Naive thymus-derived CD4-positive, alpha-beta T cell (primary cell): ENCODE data around the gene TBC1D9. TPM values are rescaled to one million over a fixed set of nuclear protein-coding genes. Genes with fewer than 3 reads are reported as not detected.

Experiments
- ATAC-seq: fragments of 150-1000 bp; cut with Tn5 transposase; 2 replicates; pipeline ENCODE4 v1.10.0; 2021; ENCODE audit warnings: mild to moderate bottlenecking, moderate library complexity
- CTCF ChIA-PET: fragments of 350-600 bp; sonication (Branson Sonifier 250); formaldehyde crosslinking; loops from one replicate; lab custom pipeline; 2021; ENCODE audit warnings: antibody characterized with exemption; lab: Charles Lee
- POLR2A ChIA-PET: fragments of 350-600 bp; sonication (Branson Sonifier 250); formaldehyde crosslinking; loops from one replicate; lab custom pipeline; 2021; ENCODE audit warnings: antibody characterized with exemption, inconsistent platforms; lab: Charles Lee
- DNase-seq, 9 donors: peaks; one replicate each; pipeline versions ENCODE4 v3.0.0 to v3.0.0-alpha.2; 2020 to 2022; ENCODE audit warnings: mixed read lengths in 1 of 9
- H3K27ac ChIP-seq: one replicate; pipeline ENCODE4 v1.7.0; 2013; ENCODE audit warnings: mild to moderate bottlenecking, low read depth, low read length, moderate library complexity
- H3K27me3 ChIP-seq, 2 donors: one replicate each; pipeline ENCODE4 v1.7.0; 2013; ENCODE audit warnings: low read length in 2 of 2, mild to moderate bottlenecking in 2 of 2, moderate library complexity in 2 of 2; ENCODE audit not compliant: control insufficient read depth in 2 of 2, insufficient read depth in 2 of 2
- H3K36me3 ChIP-seq, 3 experiments: 1 replicate in 2 of 3; 2 replicates in 1 of 3; pipeline ENCODE4 v1.7.0; 2013; ENCODE audit warnings: low read length in 3 of 3, mild to moderate bottlenecking in 3 of 3, moderate library complexity in 1 of 3; ENCODE audit not compliant: insufficient read depth in 3 of 3, control insufficient read depth in 2 of 3
- H3K4me1 ChIP-seq, 2 donors: one replicate each; pipeline ENCODE4 v1.7.0; 2013; ENCODE audit warnings: low read length in 2 of 2, mild to moderate bottlenecking in 2 of 2, moderate library complexity in 1 of 2; ENCODE audit not compliant: control insufficient read depth in 2 of 2, insufficient read depth in 2 of 2
- H3K4me3 ChIP-seq: 2 replicates; pipeline ENCODE4 v1.7.0; 2013; ENCODE audit warnings: mild to moderate bottlenecking, low read length
- H3K9me3 ChIP-seq, 3 experiments: 1 replicate in 2 of 3; 2 replicates in 1 of 3; pipeline ENCODE4 v1.7.0; 2013; ENCODE audit warnings: low read length in 3 of 3; ENCODE audit not compliant: control insufficient read depth in 2 of 3
- H3K27ac Mint-ChIP-seq, 9 donors: one replicate each; pipeline ENCODE4 v1.8.0; 2020 to 2022; ENCODE audit warnings: mixed read lengths in 9 of 9, mild to moderate bottlenecking in 8 of 9, moderate library complexity in 5 of 9, inconsistent platforms in 2 of 9
- H3K27me3 Mint-ChIP-seq, 5 donors: one replicate each; pipeline ENCODE4 v1.8.0; 2021 to 2022; ENCODE audit warnings: mixed read lengths in 5 of 5, mild to moderate bottlenecking in 1 of 5
- H3K36me3 Mint-ChIP-seq, 5 donors: one replicate each; pipeline ENCODE4 v1.8.0; 2020 to 2022; ENCODE audit warnings: mixed read lengths in 5 of 5, mild to moderate bottlenecking in 3 of 5, inconsistent platforms in 1 of 5
- H3K4me1 Mint-ChIP-seq, 7 donors: one replicate each; pipeline ENCODE4 v1.8.0; 2020 to 2022; ENCODE audit warnings: mixed read lengths in 7 of 7, mild to moderate bottlenecking in 3 of 7, inconsistent platforms in 1 of 7
- H3K4me3 Mint-ChIP-seq, 10 donors: one replicate each; pipeline ENCODE4 v1.8.0; 2020 to 2022; ENCODE audit warnings: mild to moderate bottlenecking in 10 of 10, mixed read lengths in 10 of 10, moderate library complexity in 6 of 10, inconsistent platforms in 2 of 10
- H3K9me3 Mint-ChIP-seq, 11 donors: one replicate each; pipeline ENCODE4 v1.8.0; 2020 to 2022; ENCODE audit warnings: mixed read lengths in 11 of 11, mild to moderate bottlenecking in 4 of 11, inconsistent platforms in 1 of 11, moderate library complexity in 1 of 11
- intact Hi-C, 2 donors: fragments of 100-400 bp; cut with micrococcal nuclease; formaldehyde crosslinking; loops; one replicate each; pipeline ENCODE4 v1.15.1; 2023
- polyA plus RNA-seq, 2 donors: library from polyadenylated mRNA; unstranded; fragments of 300-500 nt; fragmentation: Illumina TruSeq; gene quantifications; one replicate each; pipeline ENCODE4 v1.2.3, GENCODE V29; 2021
- total RNA-seq, 6 experiments: library from RNA in 5 of 6; stranded (reverse) in 5 of 6; gene quantifications; 1 replicate in 5 of 6; 2 replicates in 1 of 6; pipeline ENCODE4 v1.2.3 and lab custom pipeline; 2021 to 2026

Gene TBC1D9
- total and polyA plus RNA-seq, 7 experiments from 2014 or later = 0.13 to 13.9 (median 0.49) TPM; not detected in 2

DNA sequence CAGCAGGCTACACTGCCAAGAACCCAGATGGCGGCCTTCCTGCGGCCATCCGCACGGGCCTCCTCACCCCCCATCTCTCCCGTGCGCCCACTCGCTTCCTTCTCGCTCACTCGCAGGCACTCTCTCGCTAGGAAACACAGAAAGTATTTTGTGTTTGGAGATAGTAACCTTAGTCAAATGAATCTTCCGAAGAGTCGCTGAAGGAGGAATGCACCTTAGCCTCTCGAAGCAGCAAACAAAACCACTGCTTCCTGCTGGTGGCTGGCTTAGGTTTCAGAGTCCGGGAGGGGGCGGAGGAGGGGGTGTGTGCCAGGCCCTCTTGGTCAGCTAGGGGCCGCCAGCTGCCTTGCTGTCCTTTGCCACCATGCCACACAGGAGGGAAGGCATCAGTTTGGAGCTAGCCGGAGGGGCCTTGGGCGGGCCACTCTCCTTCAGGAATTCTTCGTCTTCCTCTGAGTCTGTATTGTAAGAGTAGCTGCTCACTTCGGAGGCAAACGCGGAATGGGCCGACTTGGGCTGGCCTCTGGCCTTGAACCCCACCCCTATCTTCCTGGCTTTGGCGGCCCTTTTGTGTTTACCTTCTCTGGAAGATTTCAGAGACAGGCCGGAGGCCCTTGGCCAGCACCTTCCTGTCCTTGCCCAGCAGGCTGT is 114.3 kb downstream of the TBC1D9 start:
- no peaks in the 10 kb centered on the region for H3K36me3 Mint-ChIP-seq
- ATAC-seq (no peak), DNase-seq (no peak)
- no peak overlapping the region for H3K27ac Mint-ChIP-seq
- CTCF ChIA-PET = no interaction called here
- Histone ChIP-seq H3K27me3 (no peaks in the 10 kb centered on the region), H3K36me3 (no peaks in the 10 kb centered on the region), H3K4me1 (no peaks in the 10 kb centered on the region), H3K27ac (no peak overlapping the region), H3K4me3 (no peak overlapping the region), H3K9me3 (no peaks in the 10 kb centered on the region)
- intact Hi-C loops = no loop called here
- H3K9me3 Mint-ChIP-seq = no peaks in the 10 kb centered on the region
- peaks cover 3 to 21% (median 12%) of the 10 kb centered on the region in 5 donors for H3K27me3 Mint-ChIP-seq
- no peak overlapping the region for H3K4me3 Mint-ChIP-seq
- POLR2A ChIA-PET = no interaction called here
- H3K4me1 Mint-ChIP-seq = peaks cover 0 to 2% (median 0%) of the 10 kb centered on the region in 7 donors

DNA sequence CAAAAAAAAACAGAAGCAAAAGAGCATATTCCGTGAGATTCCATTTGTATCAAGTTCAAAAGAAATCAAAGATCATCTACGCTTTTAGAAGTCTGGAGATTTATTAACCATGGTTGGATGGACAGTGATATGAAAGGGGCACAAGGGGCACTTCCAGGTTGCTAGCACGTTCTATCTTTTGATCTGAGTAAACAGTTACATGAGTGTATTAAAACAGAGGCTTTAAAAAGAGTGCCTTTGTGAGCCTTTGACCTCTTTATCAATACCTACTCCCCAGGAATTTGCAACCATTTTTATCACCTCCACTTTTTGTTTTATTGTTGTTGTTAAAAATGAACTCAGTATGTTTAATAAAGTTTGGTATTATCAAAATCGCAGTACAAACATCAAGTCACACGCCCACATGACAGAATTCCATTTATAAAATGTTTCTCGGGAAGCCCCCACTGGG is 115.1 kb downstream of the TBC1D9 start:
- H3K4me1 ChIP-seq = no peaks in the 10 kb centered on the region
- no peak overlapping the region for H3K4me3 ChIP-seq
- no peaks in the 10 kb centered on the region for H3K9me3 ChIP-seq
- no peaks in the 10 kb centered on the region for H3K27me3 ChIP-seq
- no peak overlapping the region for H3K4me3 Mint-ChIP-seq
- no peak for DNase-seq
- no peaks in the 10 kb centered on the region for H3K9me3 Mint-ChIP-seq
- H3K27ac ChIP-seq = no peak overlapping the region
- H3K27ac Mint-ChIP-seq = no peak overlapping the region
- H3K36me3 Mint-ChIP-seq = no peaks in the 10 kb centered on the region
- H3K36me3 ChIP-seq = no peaks in the 10 kb centered on the region
- intact Hi-C loops = no loop called here
- ChIA-PET CTCF (no interaction called here), POLR2A (no interaction called here)
- no peak for ATAC-seq
- peaks cover 0 to 2% (median 0%) of the 10 kb centered on the region in 7 donors for H3K4me1 Mint-ChIP-seq
- peaks cover 3 to 25% (median 14%) of the 10 kb centered on the region in 5 donors for H3K27me3 Mint-ChIP-seq

DNA sequence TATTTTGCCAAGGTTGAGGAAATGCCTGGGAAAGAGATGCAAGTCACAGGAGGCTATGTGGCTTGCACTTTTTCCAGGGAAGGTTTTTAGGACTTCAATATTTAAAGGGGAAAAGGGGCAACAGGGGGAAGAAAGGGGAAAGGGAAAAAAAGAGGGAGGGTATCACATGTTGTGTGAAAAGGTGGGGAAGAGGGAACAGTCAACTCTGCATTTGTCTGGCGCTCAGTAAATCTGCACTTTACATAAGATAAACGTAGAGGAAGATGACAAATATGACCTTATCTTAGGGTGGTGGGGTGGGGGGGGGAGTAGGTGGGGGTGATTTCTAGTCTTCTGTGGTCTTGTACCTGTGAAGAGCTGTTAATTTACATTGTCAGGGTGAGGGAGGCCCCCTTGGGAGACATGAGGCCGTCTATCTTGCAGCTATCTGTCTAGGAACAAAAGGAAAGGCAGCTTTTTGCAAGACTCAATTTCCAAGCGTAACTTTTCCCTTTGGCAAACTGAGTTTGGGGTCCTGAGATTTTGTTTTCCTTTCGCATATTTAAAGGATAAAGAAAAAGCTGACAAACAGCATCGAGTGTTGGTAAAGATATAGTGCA is 115.9 kb downstream of the TBC1D9 start:
- ChIA-PET POLR2A (no interaction called here), CTCF (no interaction called here)
- Histone ChIP-seq H3K36me3 (no peaks in the 10 kb centered on the region), H3K4me3 (no peak overlapping the region), H3K9me3 (no peaks in the 10 kb centered on the region), H3K27me3 (no peaks in the 10 kb centered on the region), H3K27ac (no peak overlapping the region), H3K4me1 (no peaks in the 10 kb centered on the region)
- Mint-ChIP-seq H3K4me1 (peaks cover 0 to 2% (median 0%) of the 10 kb centered on the region in 7 donors), H3K27ac (no peak overlapping the region), H3K36me3 (no peaks in the 10 kb centered on the region), H3K27me3 (peaks cover 3 to 21% (median 19%) of the 10 kb centered on the region in 5 donors), H3K4me3 (no peak overlapping the region), H3K9me3 (no peaks in the 10 kb centered on the region)
- DNase-seq = no peak
- ATAC-seq = no peak
- intact Hi-C loops = no loop called here

DNA sequence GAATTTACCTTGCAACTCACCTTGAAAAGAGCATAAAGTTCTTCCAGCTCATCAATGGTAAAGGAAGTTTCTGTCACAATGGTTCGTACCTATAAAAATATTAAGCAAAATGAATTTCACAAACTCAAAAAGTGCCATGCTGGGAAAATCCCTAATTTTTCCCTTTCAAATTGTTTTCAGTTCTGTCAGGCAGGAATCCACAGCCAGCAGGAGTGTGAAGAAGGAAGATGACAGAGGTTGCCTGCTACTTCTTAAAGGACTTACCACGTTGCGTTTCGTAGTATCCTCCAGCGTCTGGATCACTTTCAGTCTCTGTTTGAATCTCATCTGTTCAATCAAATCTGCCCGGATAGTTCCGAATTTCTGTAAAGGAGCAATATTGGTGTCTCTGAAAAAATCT is 117.1 kb downstream of the TBC1D9 start:
- H3K4me3 ChIP-seq = no peak overlapping the region
- ChIA-PET POLR2A (no interaction called here), CTCF (no interaction called here)
- H3K27ac ChIP-seq = no peak overlapping the region
- DNase-seq (no peak), ATAC-seq (no peak)
- Mint-ChIP-seq H3K27me3 (peaks cover 3 to 21% (median 19%) of the 10 kb centered on the region in 5 donors), H3K36me3 (no peaks in the 10 kb centered on the region), H3K4me3 (no peak overlapping the region), H3K27ac (no peak overlapping the region), H3K4me1 (peaks cover 0 to 2% (median 0%) of the 10 kb centered on the region in 7 donors), H3K9me3 (no peaks in the 10 kb centered on the region)
- H3K27me3 ChIP-seq = no peaks in the 10 kb centered on the region
- no peaks in the 10 kb centered on the region for H3K4me1 ChIP-seq
- no peaks in the 10 kb centered on the region for H3K36me3 ChIP-seq
- H3K9me3 ChIP-seq = no peaks in the 10 kb centered on the region
- intact Hi-C loops = loop anchor here in 1 of 2 donors (5.0 kb wide), 1 partner anchor 117 kb away; the partner anchor contains the start of gene ELMOD2

DNA sequence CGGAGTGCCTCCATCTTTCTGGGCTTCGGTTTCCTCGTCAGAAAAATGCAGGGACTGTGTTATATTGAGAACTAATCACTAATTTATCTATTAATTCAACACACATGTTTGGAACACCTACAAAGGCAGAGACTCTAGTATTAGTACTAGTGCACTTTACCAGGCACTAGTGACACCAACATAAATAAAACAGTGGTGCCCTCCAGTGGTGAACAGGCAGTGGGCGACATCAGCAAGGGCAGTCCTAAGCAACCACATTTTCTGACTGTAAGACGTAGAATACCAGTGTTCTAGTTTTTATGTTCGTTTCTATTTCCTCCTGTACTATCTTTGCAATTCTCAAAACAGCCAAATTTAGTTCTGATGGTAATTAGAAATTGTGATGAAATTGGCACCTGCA is 118.3 kb downstream of the TBC1D9 start:
- Mint-ChIP-seq H3K4me3 (no peak overlapping the region), H3K9me3 (no peaks in the 10 kb centered on the region), H3K27ac (no peak overlapping the region), H3K36me3 (no peaks in the 10 kb centered on the region), H3K4me1 (peaks cover 0 to 2% (median 0%) of the 10 kb centered on the region in 7 donors), H3K27me3 (peaks cover 6 to 24% (median 19%) of the 10 kb centered on the region in 5 donors)
- no peaks in the 10 kb centered on the region for H3K4me1 ChIP-seq
- ATAC-seq = peak; percentile 71
- no peak overlapping the region for H3K27ac ChIP-seq
- POLR2A ChIA-PET = no interaction called here
- CTCF ChIA-PET = no interaction called here
- no peak overlapping the region for H3K4me3 ChIP-seq
- DNase-seq = peak in 5 of 9 donors; percentile 4 to 34 (median 27)
- intact Hi-C loops = loop anchor here in 1 of 2 donors (1.0 to 5.0 kb wide), 2 partner anchors 116 to 278 kb away; partner anchors contain the start of gene ELMOD2
- no peaks in the 10 kb centered on the region for H3K36me3 ChIP-seq
- no peaks in the 10 kb centered on the region for H3K9me3 ChIP-seq
- H3K27me3 ChIP-seq = no peaks in the 10 kb centered on the region

DNA sequence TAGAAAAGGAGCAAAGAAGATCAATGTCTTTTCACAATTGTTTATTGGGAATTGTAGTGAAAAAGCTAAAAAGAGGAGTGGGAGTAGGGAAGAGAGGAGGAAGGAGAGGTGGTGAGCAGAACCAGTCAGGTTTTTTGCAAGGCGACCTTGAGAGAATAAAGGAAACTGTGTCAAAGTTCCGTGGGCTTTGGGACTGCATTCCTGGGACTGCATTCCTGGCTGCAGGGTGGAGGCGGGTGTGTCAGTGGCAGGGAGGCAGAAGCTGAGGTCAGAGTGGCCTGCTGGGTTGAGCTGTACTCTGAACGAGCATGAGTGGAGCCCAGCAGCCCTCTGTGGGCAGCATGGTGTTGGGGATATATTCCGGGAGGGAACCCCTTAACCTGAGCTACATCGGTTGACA is 120.6 kb downstream of the TBC1D9 start:
- ATAC-seq (no peak), DNase-seq (no peak)
- peaks cover 6 to 24% (median 14%) of the 10 kb centered on the region in 5 donors for H3K27me3 Mint-ChIP-seq
- H3K36me3 Mint-ChIP-seq = no peaks in the 10 kb centered on the region
- no peaks in the 10 kb centered on the region for H3K9me3 Mint-ChIP-seq
- CTCF ChIA-PET = interaction anchor here (0.9 to 1.4 kb wide), 2 partner anchors 9 to 276 kb away, joined by 3 read pairs; no protein-coding TSS in a partner anchor
- POLR2A ChIA-PET = no interaction called here
- no peak overlapping the region for H3K27ac Mint-ChIP-seq
- H3K4me1 Mint-ChIP-seq = no peaks in the 10 kb centered on the region
- Histone ChIP-seq H3K27ac (no peak overlapping the region), H3K36me3 (no peaks in the 10 kb centered on the region), H3K27me3 (no peaks in the 10 kb centered on the region), H3K4me3 (no peak overlapping the region), H3K9me3 (no peaks in the 10 kb centered on the region), H3K4me1 (no peaks in the 10 kb centered on the region)
- H3K4me3 Mint-ChIP-seq = no peak overlapping the region
- intact Hi-C loops = loop anchor here in 1 of 2 donors (5.0 kb wide), 1 partner anchor 113 kb away; the partner anchor contains the start of gene ELMOD2
